ENCODE data around the gene PIK3IP1. TPM values are rescaled to one million over a fixed set of nuclear protein-coding genes. Genes with fewer than 3 reads are reported as not detected.

Gene PIK3IP1, protein sequence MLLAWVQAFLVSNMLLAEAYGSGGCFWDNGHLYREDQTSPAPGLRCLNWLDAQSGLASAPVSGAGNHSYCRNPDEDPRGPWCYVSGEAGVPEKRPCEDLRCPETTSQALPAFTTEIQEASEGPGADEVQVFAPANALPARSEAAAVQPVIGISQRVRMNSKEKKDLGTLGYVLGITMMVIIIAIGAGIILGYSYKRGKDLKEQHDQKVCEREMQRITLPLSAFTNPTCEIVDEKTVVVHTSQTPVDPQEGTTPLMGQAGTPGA
- total RNA-seq = 5.3 and 12.9 TPM in 2 replicates

DNA sequence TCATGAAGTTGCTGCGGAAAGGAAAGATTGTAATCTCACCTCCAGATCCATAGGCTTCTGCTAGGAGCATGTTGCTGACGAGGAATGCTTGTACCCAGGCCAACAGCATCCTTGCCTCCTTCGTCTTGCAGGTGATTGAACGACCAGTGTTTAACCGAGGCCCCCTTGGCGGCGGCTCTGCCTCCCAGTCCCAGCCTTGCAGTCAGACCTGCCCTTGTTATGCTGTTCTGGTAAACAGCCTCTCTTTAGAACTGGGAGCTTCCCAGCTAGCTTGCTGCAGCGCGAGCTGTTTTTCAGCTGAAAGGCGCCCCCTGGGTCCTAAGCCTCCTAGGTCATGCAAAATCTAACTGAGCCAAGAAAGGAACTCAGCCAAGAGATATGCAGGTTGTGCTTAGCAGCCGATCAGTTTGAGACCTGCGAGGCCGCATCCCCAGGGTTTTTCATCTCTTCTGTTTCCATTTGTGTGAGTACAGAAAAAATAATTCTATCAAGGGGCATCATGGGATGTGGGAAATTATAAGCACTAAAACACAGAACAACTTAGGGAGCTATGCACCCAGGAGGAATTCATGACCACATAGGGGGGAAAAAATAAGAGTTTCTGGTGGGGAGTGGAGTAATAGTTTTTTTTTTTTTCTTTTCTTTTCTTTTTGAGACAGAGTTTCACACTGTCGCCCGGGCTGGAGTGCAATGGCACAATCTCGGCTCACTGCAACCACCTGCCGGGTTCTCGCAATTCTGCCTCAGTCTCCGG, at the start of gene PIK3IP1:
Gene PIK3IP1 (minus strand): TSS at position 253 of the 754 bp plus-strand sequence. CDS start 144 bp downstream, at position 109.

Small RNA genes within 50 kb of the gene (small RNA-seq; reads per million reads assigned to genes)
- not detected for gene RNA5SP496

Other genes starting within 250 kb of the PIK3IP1 start
- 69.8 and 129 TPM in 2 replicates for gene SMTN, start 211.2 kb downstream of the PIK3IP1 start, total RNA-seq
- gene SELENOM, start 184.9 kb downstream of the PIK3IP1 start, total RNA-seq = 30.1 and 74.2 TPM in 2 replicates
- under 0.01 and 0.39 TPM in 2 replicates for gene INPP5J, start 169.5 kb downstream of the PIK3IP1 start, total RNA-seq
- gene PLA2G3, start 152.0 kb downstream of the PIK3IP1 start, total RNA-seq = 0.20 TPM in 1 of 2 replicates, not detected in the other
- 26.1 and 29.5 TPM in 2 replicates for gene RNF185, start 132.3 kb downstream of the PIK3IP1 start, total RNA-seq
- 9.6 and 13.6 TPM in 2 replicates for gene LIMK2, start 80.2 kb downstream of the PIK3IP1 start, total RNA-seq
- 12.5 and 13.6 TPM in 2 replicates for gene PATZ1, start 53.9 kb upstream of the PIK3IP1 start, total RNA-seq
- 77.2 and 83.4 TPM in 2 replicates for gene DRG1, start 107.1 kb upstream of the PIK3IP1 start, total RNA-seq
- gene EIF4ENIF1, start 197.4 kb upstream of the PIK3IP1 start, total RNA-seq = 9.2 and 9.6 TPM in 2 replicates
- gene SFI1, start 204.0 kb upstream of the PIK3IP1 start, total RNA-seq = 12.9 and 25.0 TPM in 2 replicates

Data from subcutaneous preadipocyte (primary cell).